ENCODE measurements around the gene DCLK1.

- TF ChIP-seq EZH2 (IDR thresholded peaks at IDR 0.05; ENCODE audit: borderline replicate concordance) (no peak), EZH2phosphoT487 (IDR thresholded peaks at IDR 0.05; ENCODE audit: low read depth, severe bottlenecking, unreplicated experiment) (no peak)
- TF ChIP-seq, protein P1, sequence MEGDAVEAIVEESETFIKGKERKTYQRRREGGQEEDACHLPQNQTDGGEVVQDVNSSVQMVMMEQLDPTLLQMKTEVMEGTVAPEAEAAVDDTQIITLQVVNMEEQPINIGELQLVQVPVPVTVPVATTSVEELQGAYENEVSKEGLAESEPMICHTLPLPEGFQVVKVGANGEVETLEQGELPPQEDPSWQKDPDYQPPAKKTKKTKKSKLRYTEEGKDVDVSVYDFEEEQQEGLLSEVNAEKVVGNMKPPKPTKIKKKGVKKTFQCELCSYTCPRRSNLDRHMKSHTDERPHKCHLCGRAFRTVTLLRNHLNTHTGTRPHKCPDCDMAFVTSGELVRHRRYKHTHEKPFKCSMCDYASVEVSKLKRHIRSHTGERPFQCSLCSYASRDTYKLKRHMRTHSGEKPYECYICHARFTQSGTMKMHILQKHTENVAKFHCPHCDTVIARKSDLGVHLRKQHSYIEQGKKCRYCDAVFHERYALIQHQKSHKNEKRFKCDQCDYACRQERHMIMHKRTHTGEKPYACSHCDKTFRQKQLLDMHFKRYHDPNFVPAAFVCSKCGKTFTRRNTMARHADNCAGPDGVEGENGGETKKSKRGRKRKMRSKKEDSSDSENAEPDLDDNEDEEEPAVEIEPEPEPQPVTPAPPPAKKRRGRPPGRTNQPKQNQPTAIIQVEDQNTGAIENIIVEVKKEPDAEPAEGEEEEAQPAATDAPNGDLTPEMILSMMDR (IDR thresholded peaks at IDR 0.05; ENCODE audit: poor library complexity) = no peak
These were observed 34.9 kb upstream of the DCLK1 start for GRCh38 chr13:36166046-36166445.

Data from hepatocyte (in vitro differentiated cells).